ENCODE results near the gene DLL4.
"Not testable (repeated sequence)": the region's sequence is repeated elsewhere in the genome, so short reads cannot be mapped to it uniquely, and the experiment has no call there.

The DLL4 gene

DNA sequence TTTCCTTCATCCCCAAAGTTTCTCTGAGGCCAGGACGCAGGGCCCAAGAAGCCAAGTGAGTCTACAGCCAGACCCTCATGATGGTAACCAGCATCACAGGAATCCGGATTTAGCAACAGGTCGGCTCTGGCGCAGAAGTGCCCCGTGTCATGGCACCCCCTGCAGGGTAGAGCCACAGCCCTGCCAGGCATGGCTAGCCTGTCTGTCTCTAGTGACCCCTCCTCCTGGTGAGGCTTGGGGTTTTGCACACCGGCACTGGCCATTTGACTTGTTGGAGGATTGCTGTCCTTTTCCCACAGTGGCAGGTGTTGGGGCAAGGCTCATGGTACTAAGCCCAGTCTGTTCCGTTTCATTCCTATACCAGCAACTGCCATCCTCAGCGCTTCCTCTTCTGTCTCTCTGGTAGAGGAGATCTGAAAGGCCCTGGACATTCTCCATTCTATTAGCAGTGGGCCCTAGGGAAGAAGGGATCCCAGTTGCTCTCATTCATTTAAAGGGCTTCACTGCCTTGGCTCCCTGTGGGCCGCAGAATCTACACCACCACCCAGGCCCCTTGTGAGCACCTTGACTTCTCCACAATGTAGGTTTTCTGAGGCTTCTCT lies 14.7 kb downstream of the DLL4 start:
- no peaks in the 10 kb centered on the region for H3K9me3 ChIP-seq (ENCODE audit: control insufficient read depth, low read length)
- H3K4me3 ChIP-seq (ENCODE audit: insufficient read depth, low read depth, low read length), result no peak overlapping the region
- H3K27ac ChIP-seq (ENCODE audit: insufficient read depth, low read depth, low read length, poor library complexity, severe bottlenecking), result no peak overlapping the region
- peaks cover 17% of the 10 kb centered on the region for H3K4me1 ChIP-seq (ENCODE audit: control insufficient read depth, insufficient read depth, low read length)
- no peaks in the 10 kb centered on the region for H3K36me3 ChIP-seq (ENCODE audit: control insufficient read depth, insufficient read depth, low read length)
- peaks cover 28% of the 10 kb centered on the region for H3K27me3 ChIP-seq (ENCODE audit: control insufficient read depth, insufficient read depth, low read length, poor library complexity, severe bottlenecking)
- 91 to 93% methylated on average over 9 of the region's 9 CpGs for WGBS, 2 experiments

DNA sequence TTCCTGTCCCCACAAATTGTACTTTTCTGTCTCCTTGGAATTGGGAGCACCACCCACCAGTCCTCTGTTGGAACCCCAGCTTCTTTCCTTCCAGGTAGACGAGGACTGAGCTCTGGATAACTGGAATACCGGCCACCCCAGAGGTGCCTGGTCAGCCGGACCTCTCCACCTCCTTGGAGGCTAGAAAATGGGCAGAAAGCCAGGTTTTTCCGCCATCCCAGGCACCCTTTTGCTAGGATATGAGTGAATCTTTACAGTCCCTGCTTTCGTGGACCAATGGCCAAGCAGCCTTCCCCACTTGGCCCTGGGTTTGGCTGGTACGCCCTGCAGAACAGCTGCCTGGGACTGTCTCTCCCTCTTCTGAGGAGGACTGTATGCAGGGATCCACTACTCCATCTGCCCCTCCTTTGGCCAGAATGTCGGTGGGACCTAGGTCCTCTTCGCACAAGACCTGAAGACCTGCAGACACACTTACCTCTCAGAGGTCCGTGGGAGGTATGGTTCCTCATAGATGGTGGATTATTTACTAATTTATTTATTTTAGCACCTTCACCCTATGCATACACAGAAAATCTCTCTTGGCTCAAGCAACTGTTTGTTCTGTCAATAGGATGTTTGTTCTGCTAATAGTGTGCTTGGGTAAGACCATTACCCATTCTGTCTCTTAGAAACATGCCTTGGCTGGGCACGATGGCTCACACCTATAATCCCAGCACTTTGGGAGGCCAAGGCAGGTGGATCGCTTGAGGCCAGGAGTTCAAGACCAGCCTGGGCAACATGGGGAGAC lies 15.6 kb downstream of the DLL4 start:
- WGBS, 2 experiments, result 90 to 91% methylated on average over 10 of the region's 11 CpGs
- H3K4me3 ChIP-seq (ENCODE audit: insufficient read depth, low read depth, low read length), result no peak overlapping the region
- H3K9me3 ChIP-seq (ENCODE audit: control insufficient read depth, low read length), result no peaks in the 10 kb centered on the region
- H3K27me3 ChIP-seq (ENCODE audit: control insufficient read depth, insufficient read depth, low read length, poor library complexity, severe bottlenecking), result peaks cover 28% of the 10 kb centered on the region
- no peak overlapping the region for H3K27ac ChIP-seq (ENCODE audit: insufficient read depth, low read depth, low read length, poor library complexity, severe bottlenecking)
- no peaks in the 10 kb centered on the region for H3K36me3 ChIP-seq (ENCODE audit: control insufficient read depth, insufficient read depth, low read length)
- peaks cover 17% of the 10 kb centered on the region for H3K4me1 ChIP-seq (ENCODE audit: control insufficient read depth, insufficient read depth, low read length)

DNA sequence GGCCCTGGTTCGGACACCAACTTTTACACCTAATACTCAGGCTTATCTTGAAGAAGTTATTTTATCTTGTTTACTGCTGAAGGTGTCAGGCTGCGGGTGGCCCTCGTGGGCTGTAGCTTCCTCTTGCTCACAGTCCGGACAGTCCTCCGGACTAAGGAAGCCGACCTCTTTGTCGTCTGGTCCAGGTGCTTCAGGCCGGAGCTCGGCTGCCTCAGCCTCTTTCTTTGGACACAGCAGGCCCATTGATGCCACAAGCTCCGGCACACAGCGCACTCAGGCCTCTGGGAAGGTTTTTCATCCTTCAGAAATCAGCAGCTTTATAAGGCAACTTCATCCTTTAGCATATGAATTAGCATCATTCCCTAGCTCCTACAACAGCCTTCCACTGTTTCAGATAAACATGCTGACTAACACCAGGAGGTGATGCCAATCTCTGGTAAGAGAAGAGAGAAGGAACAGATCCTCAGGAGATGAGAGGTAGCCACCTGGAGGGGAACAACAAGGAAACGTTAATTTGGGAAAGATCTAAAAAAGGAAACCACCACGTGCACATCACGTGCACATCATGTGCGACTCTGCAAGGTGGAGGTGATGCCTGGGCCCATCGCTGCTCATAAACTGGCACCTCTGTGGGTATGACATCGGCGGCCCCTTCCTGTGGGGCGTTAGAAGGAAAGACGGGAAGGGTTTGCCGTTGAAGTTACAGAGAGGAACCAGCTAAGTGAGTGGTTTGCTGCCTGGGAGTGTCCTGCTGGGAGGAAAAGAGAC lies 19.8 kb downstream of the DLL4 start:
- Histone ChIP-seq H3K27me3 (ENCODE audit: control insufficient read depth, insufficient read depth, low read length, poor library complexity, severe bottlenecking) (peaks cover 11% of the 10 kb centered on the region), H3K27ac (ENCODE audit: insufficient read depth, low read depth, low read length, poor library complexity, severe bottlenecking) (no peak overlapping the region), H3K4me3 (ENCODE audit: insufficient read depth, low read depth, low read length) (no peak overlapping the region), H3K36me3 (ENCODE audit: control insufficient read depth, insufficient read depth, low read length) (no peaks in the 10 kb centered on the region), H3K4me1 (ENCODE audit: control insufficient read depth, insufficient read depth, low read length) (no peaks in the 10 kb centered on the region), H3K9me3 (ENCODE audit: control insufficient read depth, low read length) (no peaks in the 10 kb centered on the region)
- WGBS, 2 experiments, result 76 to 78% methylated on average over 21 of the region's 21 CpGs

DNA sequence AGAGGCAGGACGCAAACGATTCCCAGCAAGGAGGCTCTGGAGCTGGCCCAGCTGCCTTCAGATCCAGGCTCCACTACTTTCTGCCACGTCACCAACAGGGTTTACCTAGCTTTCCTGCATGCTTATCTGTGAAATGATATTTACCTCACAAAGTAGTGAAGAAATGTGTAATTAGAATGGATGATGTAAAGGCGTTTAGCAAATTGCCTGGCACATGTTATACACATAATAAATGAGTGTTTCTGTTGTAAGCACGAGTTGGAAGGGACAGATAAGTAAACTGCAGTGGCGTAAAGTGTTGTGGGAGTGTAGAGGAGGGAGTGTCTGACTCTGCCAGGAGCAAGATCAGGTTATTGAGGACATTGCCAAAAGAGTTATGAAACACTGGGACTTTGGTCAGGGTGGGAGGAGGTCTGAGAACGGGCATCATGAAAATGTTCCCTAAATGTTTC lies 20.6 kb downstream of the DLL4 start:
- peaks cover 15% of the 10 kb centered on the region for H3K27me3 ChIP-seq (ENCODE audit: control insufficient read depth, insufficient read depth, low read length, poor library complexity, severe bottlenecking)
- no peak overlapping the region for H3K4me3 ChIP-seq (ENCODE audit: insufficient read depth, low read depth, low read length)
- H3K4me1 ChIP-seq (ENCODE audit: control insufficient read depth, insufficient read depth, low read length), result no peaks in the 10 kb centered on the region
- no peaks in the 10 kb centered on the region for H3K9me3 ChIP-seq (ENCODE audit: control insufficient read depth, low read length)
- H3K27ac ChIP-seq (ENCODE audit: insufficient read depth, low read depth, low read length, poor library complexity, severe bottlenecking), result no peak overlapping the region
- WGBS, 2 experiments, result 74 to 81% methylated on average over 6 to 7 of the region's 7 CpGs
- no peaks in the 10 kb centered on the region for H3K36me3 ChIP-seq (ENCODE audit: control insufficient read depth, insufficient read depth, low read length)

DNA sequence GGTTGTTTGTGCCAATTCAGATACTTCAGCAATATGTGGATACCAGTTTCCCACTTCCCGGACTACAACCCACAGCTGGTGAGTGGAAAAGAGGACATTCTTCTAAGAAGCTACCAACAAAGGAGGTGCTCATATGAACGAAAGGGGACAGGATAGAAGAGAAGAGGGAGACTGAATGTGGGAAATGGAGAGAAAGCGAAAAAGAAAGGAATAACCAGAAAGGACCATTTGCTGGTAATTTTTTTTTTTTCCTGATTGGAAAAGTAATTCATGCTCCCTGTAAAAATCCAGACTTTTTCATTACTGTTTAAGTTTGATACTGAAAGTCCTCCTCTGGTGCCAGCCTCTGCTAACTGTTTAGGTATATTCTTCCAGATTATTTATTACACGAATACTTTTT lies 22.6 kb downstream of the DLL4 start:
- H3K36me3 ChIP-seq (ENCODE audit: control insufficient read depth, insufficient read depth, low read length), result no peaks in the 10 kb centered on the region
- H3K4me1 ChIP-seq (ENCODE audit: control insufficient read depth, insufficient read depth, low read length), result no peaks in the 10 kb centered on the region
- no peak overlapping the region for H3K4me3 ChIP-seq (ENCODE audit: insufficient read depth, low read depth, low read length)
- 97 to 99% methylated on average over 3 of the region's 4 CpGs for WGBS, 2 experiments
- no peak overlapping the region for H3K27ac ChIP-seq (ENCODE audit: insufficient read depth, low read depth, low read length, poor library complexity, severe bottlenecking)
- H3K27me3 ChIP-seq (ENCODE audit: control insufficient read depth, insufficient read depth, low read length, poor library complexity, severe bottlenecking), result peaks cover 15% of the 10 kb centered on the region
- H3K9me3 ChIP-seq (ENCODE audit: control insufficient read depth, low read length), result no peaks in the 10 kb centered on the region

DNA sequence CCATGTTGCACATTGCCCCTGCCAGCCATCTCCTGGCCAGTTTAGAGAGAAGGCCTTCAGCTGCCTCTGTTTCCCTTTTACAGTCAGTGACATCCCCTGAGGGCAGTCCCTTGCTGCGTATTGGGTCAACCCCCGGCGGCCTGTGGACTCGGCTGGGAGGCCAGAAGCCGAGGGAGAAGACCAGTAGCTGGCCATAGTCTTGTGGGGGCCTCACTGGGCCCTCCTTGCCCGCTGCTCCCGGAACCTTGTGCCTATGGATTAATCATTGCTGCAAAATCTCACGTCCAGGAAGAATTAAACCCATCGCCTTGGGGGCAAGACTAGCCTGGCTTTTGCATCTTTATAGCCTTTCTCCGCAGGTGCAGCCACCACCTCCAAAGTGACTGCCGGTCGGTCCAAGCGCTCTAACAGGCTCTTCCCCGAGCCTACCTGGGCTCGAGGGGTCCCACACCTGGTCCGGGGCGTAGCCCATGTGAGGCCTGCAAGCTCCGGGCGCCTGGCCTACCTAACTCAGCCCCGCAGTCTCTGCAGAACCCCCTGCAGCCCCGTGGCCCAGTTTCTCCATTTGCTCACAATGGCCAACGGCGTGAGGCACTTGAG lies 23.3 kb downstream of the DLL4 start:
- H3K36me3 ChIP-seq (ENCODE audit: control insufficient read depth, insufficient read depth, low read length), result no peaks in the 10 kb centered on the region
- 31 to 33% methylated on average over 23 of the region's 23 CpGs for whole genome bisulfite sequencing, 2 experiments
- peak overlapping the region; percentile 66 for H3K4me3 ChIP-seq (ENCODE audit: insufficient read depth, low read depth, low read length)
- peaks cover 15% of the 10 kb centered on the region for H3K27me3 ChIP-seq (ENCODE audit: control insufficient read depth, insufficient read depth, low read length, poor library complexity, severe bottlenecking)
- no peaks in the 10 kb centered on the region for H3K4me1 ChIP-seq (ENCODE audit: control insufficient read depth, insufficient read depth, low read length)
- no peaks in the 10 kb centered on the region for H3K9me3 ChIP-seq (ENCODE audit: control insufficient read depth, low read length)
- peak overlapping the region; percentile 90 for H3K27ac ChIP-seq (ENCODE audit: insufficient read depth, low read depth, low read length, poor library complexity, severe bottlenecking)

DNA sequence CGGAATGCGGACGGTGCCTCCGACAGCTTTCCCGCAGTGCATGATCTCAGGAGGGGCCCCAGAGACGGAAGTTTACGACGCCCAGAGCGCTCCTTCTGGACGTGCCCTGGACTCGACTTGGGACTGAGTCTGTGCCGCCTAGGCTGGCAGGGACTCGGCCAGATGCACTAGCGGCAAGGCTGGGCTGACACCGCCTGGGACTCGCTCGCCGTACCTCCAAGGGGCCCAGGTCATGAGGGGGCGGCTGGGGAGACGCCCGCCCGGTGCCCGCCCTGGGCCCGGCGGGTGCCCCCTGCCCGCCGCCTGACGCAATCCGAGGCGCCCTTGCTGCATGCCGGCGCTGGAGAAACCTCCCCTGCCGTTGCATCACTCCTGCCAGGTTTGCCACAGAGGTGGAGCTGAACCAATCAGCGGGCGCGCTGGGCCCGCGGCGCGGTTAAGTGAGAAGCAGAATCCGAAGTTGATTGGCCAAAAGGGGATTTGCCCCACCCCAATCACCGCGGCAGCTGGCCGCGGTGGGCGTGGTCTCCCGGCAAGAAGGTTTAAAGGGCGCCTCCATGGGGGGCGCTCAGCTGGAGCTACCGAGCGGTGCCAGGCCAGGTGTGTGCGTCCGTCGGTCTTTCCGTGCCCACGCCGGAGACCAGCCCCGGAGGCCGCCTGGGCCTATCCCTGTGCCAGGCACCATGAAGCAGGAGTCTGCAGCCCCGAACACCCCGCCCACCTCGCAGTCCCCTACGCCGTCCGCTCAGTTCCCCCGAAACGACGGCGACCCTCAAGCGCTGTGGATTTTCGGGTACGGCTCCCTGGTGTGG lies 24.0 kb downstream of the DLL4 start, which contains the start of gene CHAC1:
Gene CHAC1 (plus strand): TSS at position 571 of the 812 bp plus-strand sequence. CDS start 113 bp downstream, at position 684.
- Histone ChIP-seq H3K4me1 (ENCODE audit: control insufficient read depth, insufficient read depth, low read length) (no peaks in the 10 kb centered on the region), H3K9me3 (ENCODE audit: control insufficient read depth, low read length) (no peaks in the 10 kb centered on the region), H3K36me3 (ENCODE audit: control insufficient read depth, insufficient read depth, low read length) (no peaks in the 10 kb centered on the region), H3K4me3 (ENCODE audit: insufficient read depth, low read depth, low read length) (peak within 1 kb of the TSS; percentile 66), H3K27me3 (ENCODE audit: control insufficient read depth, insufficient read depth, low read length, poor library complexity, severe bottlenecking) (peaks cover 15% of the 10 kb centered on the region), H3K27ac (ENCODE audit: insufficient read depth, low read depth, low read length, poor library complexity, severe bottlenecking) (peak within 1 kb of the TSS; percentile 90)
- 0 to 1% methylated on average over 72 of the region's 72 CpGs for WGBS, 2 experiments

DNA sequence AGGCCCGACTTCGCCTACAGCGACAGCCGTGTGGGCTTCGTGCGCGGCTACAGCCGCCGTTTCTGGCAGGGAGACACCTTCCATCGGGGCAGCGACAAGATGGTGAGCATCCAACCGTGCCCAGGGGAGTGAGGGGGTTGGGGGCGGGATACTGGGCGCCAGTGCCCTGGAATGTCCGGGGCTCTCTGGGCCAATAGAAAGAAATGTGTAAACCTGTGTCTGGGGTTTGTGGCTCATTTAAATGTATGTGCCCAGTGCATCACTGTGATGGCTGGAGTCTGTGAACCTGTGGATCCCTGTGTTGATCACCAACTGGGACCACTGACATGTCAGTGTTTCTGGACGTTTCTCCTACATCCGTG lies 24.6 kb downstream of the DLL4 start:
- 4% methylated on average over 17 of the region's 17 CpGs for WGBS, 2 experiments
- H3K4me1 ChIP-seq (ENCODE audit: control insufficient read depth, insufficient read depth, low read length), result no peaks in the 10 kb centered on the region
- no peaks in the 10 kb centered on the region for H3K36me3 ChIP-seq (ENCODE audit: control insufficient read depth, insufficient read depth, low read length)
- no peak overlapping the region for H3K27ac ChIP-seq (ENCODE audit: insufficient read depth, low read depth, low read length, poor library complexity, severe bottlenecking)
- H3K9me3 ChIP-seq (ENCODE audit: control insufficient read depth, low read length), result no peaks in the 10 kb centered on the region
- H3K4me3 ChIP-seq (ENCODE audit: insufficient read depth, low read depth, low read length), result peak overlapping the region; percentile 66
- peaks cover 15% of the 10 kb centered on the region for H3K27me3 ChIP-seq (ENCODE audit: control insufficient read depth, insufficient read depth, low read length, poor library complexity, severe bottlenecking)

DNA sequence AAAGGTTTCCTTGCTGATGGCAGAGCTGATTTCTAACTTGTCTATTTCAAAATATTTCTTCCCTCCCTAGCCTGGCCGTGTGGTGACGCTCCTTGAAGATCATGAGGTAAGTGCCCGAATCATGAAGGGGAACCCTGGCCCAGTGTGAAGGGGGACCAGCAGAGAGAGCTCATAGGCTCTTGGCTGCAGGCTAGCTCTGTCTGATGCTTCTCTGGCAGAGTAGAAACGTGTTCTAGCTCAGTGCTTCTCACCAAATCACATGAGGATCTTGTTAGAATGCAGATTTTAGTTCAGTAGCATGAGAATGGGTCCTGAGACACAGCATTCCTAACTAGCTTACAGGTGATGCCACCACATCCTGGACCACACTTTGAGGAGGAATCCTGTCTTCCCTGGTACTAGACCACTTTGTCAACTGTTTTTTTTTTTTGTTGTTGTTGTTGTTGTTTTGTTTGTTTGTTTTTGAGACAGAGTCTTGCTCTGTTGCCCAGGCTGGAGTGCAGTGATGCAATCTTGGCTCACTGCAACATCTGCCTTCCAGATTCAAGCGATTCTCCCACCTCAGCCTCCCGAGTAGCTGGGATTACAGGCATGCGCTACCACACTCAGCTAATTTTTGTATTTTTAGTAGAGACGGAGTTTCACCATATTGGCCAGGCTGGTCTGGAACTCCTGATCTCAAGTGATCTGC lies 25.2 kb downstream of the DLL4 start:
- H3K36me3 ChIP-seq (ENCODE audit: control insufficient read depth, insufficient read depth, low read length); H3K9me3 ChIP-seq (ENCODE audit: control insufficient read depth, low read length); H3K27ac ChIP-seq (ENCODE audit: insufficient read depth, low read depth, low read length, poor library complexity, severe bottlenecking); H3K4me1 ChIP-seq (ENCODE audit: control insufficient read depth, insufficient read depth, low read length): not testable (repeated sequence)
- WGBS, 2 experiments, result 68 to 69% methylated on average over 8 of the region's 8 CpGs
- peaks cover 15% of the 10 kb centered on the region for H3K27me3 ChIP-seq (ENCODE audit: control insufficient read depth, insufficient read depth, low read length, poor library complexity, severe bottlenecking)
- H3K4me3 ChIP-seq (ENCODE audit: insufficient read depth, low read depth, low read length), result peak overlapping the region; percentile 66

Data from ectodermal cell (in vitro differentiated cells).